HG02763 (cell line): ENCODE measurements around the gene MRPS18B.
"Not testable (repeated sequence)": the region's sequence is repeated elsewhere in the genome, so short reads cannot be mapped to it uniquely, and the experiment has no call there.

Experiments
- ATAC-seq: cut with Tn5 transposase; IDR thresholded peaks from one replicate; pipeline ENCODE4 v1.9.1; 2021; ENCODE audit warnings: mild to moderate bottlenecking, moderate library complexity; ENCODE audit not compliant: unreplicated experiment

MRPS18B gene

DNA sequence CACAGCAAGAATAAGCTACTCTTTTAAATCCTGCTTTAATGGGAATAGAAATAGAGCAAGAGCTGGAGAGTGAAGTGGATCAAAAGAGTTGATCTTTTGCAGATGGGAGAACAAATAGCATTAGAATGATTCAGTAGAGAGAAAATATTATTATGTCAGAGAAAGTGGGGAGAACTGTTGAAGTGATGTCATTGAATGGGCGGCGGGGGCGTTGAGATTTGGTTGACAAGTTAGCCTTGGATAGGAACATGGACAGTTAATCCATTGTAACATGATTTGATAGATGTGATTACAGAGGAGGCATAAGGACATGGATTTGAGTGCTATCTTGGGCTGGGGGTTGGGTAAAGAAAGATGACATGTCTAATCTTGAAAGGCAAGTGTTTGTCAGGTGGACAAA lies 18.2 kb downstream of the MRPS18B start:
- ATAC-seq, result no peak

DNA sequence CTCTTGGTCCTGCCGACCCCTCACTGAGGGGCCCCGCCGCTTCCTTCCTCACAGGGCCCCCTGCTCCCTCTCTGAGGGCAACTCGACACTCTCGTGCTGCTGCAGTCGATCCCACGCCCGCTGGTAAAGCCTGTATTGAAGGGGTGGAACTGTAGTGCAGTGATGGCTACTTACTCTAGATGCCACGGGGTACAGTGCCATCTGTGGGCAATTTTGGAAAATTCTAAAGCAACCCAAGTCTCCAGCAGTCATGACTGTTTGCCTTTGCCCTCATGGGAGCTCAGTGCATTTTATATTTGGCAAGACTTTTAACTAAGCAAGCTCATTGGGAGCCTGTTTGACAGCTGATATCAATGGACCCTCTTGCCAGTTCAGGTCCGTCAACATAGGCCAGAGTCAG lies 22.8 kb downstream of the MRPS18B start:
- ATAC-seq, result no peak

DNA sequence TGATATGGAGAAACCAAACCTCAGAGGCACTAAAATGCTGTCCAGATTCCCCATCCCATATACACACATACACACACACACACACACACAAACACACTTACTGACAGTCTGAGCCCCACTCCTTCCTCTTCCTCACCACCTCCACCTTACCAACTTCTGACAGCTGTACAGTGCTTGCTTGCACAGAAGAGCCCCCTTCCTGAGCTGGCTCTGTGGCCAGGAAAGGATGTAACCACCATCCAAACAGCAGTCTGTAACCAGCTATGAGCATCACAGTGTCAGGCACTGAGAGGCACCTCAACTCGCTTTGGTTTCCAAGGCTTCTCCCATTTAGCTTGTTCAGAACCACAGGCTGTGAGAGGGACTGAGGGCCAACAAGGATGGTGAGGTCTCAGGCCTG lies 23.4 kb downstream of the MRPS18B start:
- ATAC-seq, result no peak

DNA sequence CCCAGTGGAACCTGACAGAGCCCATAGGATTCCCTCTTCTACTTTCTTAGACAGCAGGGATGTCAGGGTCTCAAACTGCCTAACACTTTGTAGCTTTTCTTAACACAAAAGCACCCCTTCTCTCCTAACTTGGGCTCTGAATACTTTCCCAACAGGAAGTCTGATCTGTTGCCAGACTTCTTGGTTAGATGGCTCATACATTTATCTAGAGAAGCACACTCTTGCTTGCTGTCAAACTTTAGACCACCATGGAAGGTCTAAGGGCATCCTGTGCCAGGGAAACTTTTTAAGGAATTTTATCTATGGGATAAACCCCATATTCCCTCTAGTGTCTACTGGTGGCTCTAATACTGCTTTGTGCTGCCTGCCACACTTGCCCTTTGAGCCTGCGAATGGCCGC lies 26.0 kb downstream of the MRPS18B start:
- ATAC-seq, result no peak

DNA sequence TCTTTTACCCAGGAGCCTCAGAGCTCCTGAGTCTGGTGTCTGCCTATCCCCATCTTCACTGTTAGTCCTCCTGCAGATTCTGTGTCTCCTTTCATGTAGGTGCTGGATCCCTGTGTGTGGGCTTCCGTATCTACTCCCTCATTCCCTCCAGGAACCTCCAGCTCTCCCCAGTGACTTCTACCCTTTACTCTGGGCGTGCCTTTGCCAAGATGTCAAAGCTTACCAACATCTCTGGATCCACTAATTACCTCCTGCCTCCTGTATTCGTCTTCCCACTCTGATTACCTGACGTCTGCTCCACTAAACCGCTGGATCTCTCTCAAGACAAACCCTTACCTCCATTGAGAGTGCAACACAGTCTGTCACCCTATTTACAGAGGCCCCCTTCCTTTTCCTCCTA lies 27.1 kb downstream of the MRPS18B start:
- no peak for ATAC-seq

DNA sequence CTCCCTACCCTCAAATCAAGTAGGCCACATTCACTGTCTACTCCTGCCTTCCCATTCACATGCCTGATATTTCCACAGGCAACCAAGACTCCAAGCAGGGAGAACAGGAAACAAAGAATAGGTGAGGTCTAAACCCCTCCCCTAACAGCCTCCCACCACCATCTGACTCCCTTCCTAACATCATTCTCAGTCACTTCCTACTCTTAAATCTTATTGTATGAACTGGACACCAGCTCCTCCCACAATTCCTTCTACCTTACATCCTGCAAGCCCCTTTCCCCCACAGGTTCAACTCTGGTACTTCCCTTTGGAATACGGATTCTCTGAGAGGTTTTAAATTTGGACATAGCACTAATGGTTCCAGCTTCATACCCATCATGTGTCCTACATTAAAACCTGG lies 28.3 kb downstream of the MRPS18B start:
- ATAC-seq, result no peak

DNA sequence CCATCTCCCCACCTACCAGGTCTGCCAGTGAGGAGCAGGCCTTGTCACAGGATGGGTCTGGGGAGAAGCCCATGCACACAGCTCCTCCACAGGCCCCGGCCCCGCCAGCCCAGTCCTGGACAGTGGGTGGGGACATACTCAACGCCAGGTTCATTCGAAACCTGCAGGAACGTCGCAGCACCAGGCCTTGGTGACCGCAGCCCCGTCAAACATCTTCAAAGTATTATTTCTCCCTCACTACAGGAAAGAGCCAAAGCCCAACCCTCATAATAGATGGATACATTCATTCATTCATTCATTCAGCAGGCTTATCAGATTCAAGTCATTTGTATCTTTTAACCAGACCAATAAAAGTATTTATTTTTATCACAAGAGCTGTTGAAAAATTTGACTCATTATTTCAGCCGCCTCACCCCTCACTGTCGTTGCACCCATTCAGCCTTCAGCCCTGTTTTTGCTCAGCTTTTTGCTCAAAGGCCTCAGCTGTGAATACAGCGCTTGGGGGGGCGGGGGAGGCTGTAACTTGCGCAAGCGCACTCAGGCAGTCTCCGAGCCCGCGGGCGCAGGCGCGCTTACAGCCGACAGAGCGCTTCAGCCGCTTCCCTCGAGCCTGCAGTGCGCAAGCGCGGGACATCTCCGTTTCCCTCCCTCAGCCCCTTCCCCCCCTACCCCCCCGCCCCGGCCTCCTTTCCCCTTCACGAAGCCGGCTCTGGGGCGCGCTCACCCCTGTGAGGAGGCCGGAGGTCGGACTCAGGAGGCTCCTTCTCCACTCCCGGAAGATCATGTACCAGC lies 29.0 kb downstream of the MRPS18B start, which contains the start of gene C6orf136:
C6orf136 (plus strand) TSS at position 684 of the 792 bp plus-strand sequence; CDS start at position 783, 99 bp downstream.
- peak; percentile 49 for ATAC-seq

DNA sequence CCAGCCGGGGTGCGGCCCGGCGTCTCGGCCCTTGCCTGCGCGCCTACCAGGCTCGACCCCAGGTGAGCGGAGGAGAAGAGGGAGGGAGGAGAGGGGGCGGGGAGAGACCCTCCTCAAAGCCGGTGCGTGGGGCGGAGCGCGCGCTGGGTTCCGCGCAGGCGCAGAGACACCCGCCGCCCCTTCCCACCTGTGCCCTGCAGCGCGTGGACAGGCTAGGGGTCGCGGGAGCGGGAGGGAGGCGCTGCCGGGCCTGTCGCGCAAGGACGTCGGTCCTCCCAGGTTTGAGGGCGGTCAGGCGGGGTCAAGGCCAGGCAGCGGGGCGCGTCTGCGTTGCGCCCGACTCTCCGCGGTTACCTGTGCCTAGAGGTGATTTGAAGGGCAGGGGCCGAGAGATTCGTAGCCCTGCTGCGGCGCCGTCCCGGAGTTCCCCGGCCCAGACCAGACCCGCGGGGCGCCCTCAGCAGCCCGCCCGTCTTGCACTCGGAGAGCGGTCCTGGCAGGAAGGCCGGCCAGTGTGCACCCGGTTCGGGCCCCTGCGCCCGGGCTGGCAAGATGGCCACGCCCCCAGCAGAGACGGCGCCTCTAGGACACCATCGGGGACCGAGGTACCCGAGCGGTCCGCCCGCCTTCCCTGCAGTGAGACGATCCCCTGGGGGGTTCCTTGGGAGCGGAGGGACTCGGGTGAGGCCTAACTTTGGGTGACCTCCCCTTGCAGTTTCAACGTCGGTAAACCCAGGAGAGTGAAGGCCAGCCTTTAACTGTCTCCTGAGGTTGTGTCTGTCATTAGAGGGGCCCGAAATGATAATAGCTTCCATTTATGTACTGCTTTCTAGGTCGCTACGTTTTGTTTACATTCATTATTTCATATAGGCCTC lies 29.8 kb downstream of the MRPS18B start:
- peak; percentile 67 for ATAC-seq

DNA sequence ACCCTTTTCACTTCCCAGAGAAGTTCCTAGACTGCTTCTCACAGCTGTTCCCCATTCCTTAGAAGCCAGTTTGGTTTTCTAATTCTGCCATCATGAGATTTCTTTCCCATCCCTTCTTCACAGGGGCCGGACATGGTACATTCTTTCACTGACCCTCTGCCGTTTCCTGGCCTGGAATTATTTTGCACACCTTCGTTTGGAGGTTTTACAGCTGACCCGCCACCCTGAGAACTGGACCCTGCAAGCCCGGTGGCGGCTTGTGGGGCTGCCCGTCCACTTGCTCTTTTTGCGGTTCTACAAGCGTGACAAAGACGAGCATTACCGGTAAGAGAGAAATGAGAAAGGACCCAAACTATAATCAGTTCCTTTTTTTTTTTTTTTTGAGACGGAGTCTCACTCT lies 33.5 kb downstream of the MRPS18B start:
- no peak for ATAC-seq

DNA sequence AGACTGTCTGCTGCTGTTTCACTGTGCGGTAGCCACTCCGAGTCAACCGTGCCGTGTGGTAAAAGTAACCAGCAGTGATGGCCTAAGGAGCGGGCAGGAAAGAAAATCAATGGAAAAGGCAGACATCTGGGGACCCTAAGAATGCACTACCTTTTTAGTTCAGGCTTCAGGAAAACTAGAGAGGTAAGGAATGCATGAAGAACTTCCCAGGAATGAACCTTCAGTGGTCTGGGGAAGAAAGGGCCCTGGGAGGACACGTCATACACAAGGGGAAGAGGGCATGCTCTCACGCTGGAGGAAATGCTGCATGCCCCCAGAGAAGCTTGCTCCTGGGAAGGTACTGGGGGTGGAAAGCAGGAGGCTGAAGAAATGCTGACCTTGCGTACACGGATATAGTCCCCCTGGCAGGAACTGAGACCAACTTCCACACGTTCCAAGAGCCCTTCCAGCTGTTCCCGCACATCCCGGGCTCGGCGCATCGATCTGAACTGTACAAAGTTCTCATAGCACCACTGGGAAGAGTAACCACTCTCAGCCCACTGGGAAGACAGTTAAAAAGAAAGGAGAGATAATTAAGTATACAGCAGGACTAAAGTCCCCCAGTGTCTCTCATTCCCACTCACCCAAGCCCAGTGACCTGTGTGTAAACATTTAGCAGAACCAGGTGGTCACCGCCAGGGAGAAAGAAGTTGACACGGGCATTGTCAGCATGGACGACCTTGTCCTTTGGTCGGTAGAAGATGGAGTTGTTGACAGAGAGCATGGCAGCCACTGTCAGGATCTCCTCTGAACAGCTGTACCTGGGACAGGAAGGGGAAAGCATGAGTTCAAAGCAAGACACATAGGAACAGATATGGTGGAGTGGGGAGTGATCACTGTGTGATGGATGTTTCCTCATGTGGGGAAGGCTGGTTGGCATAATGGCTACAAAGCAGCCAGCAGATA lies 37.4 kb downstream of the MRPS18B start:
- ATAC-seq, result no peak

DNA sequence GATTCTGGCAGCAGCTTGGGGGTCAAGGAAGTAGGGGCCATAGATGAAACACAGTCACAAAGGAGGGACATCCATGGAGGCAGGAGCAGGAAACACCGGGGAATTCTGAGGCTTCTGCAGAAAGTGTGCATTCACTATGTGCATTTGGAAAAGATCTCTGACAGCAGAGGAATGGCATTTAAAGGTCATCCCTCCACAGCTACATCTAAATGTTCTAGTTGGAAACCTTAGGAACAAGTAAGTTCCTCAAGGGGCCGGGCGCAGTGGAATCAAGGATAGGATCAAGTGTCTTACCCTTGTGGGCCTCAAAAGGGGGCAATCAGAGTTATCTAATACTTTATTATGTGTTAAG lies 38.1 kb downstream of the MRPS18B start:
- ATAC-seq, result no peak

DNA sequence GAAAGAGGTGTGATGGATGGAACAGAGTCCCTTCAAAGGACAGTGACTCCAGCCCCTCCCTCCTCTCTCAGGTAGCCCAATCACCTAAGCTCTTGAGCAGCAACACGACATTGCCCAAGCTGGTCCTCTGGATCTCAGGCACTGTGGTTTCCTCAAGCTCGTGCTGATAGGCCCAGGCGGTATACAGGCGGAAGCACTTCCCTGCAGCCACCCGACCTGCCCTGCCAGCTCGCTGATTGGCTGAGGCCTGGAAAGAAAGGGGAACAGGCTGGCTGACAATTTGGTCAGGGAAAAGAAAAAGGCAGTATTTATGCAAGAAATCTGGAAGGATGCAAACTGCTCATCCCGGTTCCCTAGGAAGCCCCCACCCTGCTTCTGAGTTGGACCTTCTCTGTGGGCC lies 38.9 kb downstream of the MRPS18B start:
- ATAC-seq, result no peak

DNA sequence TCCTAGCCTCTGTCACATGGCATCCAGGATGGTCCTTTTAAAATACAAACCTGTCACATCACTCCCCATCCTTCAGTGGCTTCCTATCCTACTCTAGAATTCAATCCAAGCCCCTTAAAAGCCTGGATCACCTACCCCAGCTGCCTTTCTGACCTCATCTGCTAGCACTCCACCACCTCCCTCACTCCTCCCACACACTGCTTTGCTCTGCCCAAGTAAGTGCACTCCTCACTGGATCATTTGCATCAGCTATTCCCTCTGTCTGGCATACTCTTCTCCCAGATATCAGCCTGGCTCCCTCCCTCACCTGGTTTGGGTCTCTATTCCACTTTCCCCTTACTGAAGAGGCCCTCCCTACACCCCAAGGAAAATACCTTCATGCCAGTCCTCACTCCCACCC lies 39.8 kb downstream of the MRPS18B start:
- no peak for ATAC-seq

DNA sequence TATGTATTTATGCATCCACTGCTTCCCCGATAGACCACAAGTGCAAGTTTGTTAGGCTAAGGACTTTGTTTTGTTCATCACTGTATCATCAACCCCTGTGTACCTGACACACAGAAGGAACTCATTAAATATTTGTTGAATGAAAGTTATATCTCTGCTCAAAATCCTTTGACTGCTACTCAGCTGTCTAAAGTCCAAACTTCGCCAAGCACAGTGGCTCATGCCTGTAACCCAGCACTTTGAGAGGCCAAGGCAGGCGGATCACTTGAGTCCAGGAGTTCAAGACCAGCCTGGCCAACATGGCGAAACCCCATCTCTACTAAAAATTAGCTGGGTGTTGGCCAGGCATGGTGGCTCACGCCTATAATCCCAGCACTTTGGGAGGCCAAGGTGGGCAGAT lies 40.3 kb downstream of the MRPS18B start:
- ATAC-seq, result not testable (repeated sequence)

DNA sequence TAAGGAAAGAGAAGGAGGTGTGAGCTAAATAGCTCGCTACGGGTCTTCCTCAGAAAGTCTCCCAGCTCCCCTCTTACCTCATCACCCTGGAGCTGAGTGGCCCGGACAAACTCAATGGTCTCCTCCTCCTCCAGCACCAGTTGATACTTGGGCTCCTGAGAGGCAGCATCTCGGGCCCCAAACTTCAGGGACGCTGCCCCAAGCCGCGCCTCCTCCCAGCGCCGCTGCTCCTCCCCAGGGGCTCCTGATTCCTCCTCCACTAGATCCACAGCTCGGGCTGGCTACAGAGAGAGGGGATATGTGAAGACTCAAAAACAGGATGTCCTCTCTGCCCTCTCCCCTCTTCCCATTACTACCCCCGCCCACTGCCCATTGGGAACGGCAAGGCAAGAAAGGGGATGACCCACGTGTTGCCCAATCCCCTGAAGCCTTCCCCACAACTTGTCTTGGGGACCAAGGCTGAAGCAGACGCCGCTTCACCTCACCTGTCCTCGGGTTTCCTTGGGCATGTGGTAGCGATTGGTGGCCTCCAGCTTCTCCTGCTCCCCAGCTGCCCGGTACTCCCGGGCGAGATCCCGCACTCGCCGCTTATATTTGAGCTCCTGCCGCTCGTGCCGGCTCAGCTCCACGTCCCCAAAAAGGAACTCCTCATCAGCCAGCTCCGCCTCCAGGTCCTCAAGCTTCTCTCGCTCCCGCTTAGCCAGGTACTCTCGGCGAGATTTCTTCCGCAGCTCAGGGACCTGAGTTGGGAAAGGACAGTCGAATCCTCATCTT lies 47.5 kb downstream of the MRPS18B start:
- ATAC-seq, result no peak

DNA sequence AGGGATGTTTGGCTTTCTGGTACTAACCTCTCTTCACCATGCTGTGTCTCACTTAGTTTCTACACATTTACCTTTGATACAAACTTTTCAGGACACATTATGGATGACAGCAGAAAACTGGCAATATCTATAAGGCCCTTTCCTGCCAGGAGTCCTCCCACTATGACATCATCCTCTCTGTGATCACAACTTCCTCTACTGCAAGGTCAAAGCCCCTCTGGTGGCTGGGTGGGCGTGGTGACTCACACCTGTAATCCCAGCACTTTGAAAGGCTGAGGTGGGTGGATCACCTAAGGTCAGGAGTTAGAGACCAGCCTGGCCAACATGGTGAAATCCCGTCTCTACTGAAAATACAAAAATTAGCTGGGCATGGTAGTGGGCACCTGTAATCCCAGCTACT lies 48.7 kb downstream of the MRPS18B start:
- not testable (repeated sequence) for ATAC-seq

DNA sequence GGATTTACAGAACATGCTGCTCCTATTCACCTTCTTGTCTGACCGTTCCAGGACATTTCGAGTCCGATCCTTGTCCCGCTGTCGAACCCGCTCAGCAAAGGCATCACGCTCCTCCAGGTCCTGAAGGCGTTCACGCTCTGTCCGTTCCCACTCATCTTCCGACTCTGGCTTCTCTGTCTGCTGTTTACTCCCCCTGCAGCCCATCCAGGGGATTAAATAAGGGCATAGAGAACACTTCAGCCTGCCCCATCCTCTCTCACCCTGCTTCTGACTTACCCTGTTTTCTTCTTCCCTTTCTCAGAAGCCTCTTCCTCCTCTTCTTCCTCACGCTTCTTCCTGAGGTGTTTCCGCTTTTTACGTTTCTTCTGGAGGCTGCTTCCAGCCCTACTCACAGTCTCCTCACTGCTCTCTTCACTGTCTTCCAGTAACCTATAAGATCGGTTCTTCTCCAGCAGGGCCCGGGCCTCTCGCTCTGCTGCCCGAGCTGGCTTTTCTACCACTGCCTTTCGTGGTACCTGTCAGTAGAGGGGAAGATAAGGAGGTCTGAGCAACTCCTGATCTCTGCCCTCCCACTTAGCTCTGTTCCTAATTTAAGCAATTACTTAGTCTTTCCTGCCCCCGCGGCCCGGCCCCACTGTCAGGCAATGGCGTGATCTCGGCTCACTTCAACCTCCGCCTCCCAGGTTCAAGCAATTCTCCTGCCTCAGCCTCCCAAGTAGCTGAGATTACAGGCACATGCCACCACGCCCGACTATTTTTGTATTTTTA lies 53.3 kb downstream of the MRPS18B start:
- ATAC-seq, result no peak

DNA sequence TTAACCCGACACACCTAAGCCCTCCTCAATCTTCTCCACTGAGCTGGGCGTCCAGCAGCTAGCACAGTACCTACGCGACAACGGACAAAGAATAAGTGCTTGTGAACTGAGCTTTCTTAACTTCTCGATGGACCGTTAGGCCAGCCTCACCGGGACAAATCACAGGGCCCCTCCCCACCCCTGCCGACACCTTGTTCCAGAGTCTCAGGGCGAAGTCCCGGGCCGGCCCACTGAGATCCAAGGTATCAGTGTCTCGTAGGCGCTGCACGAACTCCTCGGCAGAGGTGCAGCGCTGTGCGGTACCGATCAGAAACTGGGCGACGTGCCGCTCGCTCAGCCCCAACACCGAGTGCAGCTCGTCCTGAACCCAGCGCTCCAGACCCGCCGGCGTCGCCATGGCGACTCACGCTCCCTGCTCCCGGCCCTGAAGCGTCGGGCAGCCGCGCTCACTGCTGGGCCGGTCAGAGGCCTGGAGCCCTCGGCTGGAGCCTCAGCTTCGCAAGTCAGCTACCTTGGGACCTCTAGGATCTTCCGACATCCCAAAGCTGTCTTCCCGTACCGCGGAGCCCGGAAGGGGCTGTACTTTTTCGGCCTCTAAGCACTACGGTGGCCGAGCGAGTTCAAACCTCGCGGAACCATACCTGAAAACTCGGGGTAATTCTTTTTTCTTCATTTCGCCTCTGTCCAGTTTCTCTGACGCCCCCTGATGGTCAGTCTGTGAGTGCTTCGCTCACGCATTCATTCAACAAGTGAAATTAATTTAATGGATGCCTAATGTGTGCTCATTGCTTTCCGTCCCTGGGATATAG lies 55.0 kb downstream of the MRPS18B start, which contains the start of gene DHX16:
DHX16 (minus strand) TSS at position 562 of the 809 bp plus-strand sequence; CDS start at position 397, 165 bp downstream.
- peak; percentile 74 for ATAC-seq
